ENCODE results near the gene THPO.
A peak's percentile ranks its signal among the peaks of the same experiment; 100 is the strongest.

The THPO gene

GRCh38 chr3:184332370-184333090 lies 45.5 kb downstream of the THPO start:
- POLR2A ChIA-PET: interaction anchor here (0.5 to 0.6 kb wide), 2 partner anchors 18 kb away, joined by 3 to 4 read pairs; no protein-coding TSS in a partner anchor
- TF ChIP-seq CTCF (IDR thresholded peaks at IDR 0.05; ENCODE audit: insufficient read depth, low read length, missing control alignments): no peak
- peak; percentile 74 for DNase-seq (ENCODE audit: low read depth, low spot score)

DNA sequence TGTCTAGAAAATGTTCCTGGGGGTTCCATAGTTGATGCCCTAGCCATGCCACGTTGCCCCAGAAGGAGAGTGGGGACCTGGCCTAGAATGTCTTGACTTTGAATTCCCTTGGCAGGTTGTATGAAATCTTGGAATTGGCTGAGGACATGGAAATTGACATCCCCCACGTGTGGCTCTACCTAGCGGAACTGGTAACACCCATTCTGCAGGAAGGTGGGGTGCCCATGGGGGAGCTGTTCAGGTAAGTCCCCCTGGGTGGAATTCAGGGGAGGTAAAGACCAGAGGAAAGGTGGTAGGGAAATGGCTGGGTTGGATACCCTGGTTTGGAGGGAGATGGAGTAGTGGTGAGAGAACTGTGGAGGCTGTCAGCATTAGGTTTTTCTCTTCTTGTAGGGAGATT lies 49.5 kb downstream of the THPO start:
- no peak overlapping the region for H3K4me3 ChIP-seq (ENCODE audit: low read depth, low read length)
- no peak for DNase-seq (ENCODE audit: low read depth, low spot score)
- TF ChIP-seq CTCF (IDR thresholded peaks at IDR 0.05; ENCODE audit: insufficient read depth, low read length, missing control alignments): no peak
- CTCF ChIA-PET: interaction anchor here (0.6 to 1.0 kb wide), 2 partner anchors 8 to 185 kb away, joined by 3 read pairs; no protein-coding TSS in a partner anchor
- POLR2A ChIA-PET: interaction anchor here (1.7 kb wide), 1 partner anchor 8 kb away, joined by 5 read pairs; no protein-coding TSS in a partner anchor

More at GRCh38 chr3:184332370-184333090, 45.5 kb downstream of the THPO start:
- H3K4me3 ChIP-seq (ENCODE audit: low read depth, low read length): no peak overlapping the region
- CTCF ChIA-PET: no interaction called here

DNA sequence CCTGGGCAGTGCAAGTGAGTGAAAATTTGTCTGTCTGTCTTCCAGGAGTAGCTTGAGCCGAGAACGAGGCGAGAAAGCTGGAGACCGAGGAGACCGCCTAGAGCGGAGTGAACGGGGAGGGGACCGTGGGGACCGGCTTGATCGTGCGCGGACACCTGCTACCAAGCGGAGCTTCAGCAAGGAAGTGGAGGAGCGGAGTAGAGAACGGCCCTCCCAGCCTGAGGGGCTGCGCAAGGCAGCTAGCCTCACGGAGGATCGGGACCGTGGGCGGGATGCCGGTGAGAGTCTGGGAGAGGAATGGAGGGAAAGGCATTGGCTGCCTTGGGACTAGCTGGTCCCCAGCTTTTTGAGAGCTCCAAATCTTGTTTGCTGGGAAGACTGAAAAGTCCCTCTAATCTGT lies 50.8 kb downstream of the THPO start:
- CTCF ChIA-PET: interaction anchor here (0.9 to 1.5 kb wide), 2 partner anchors 12 to 26 kb away, joined by 3 read pairs; no protein-coding TSS in a partner anchor
- TF ChIP-seq CTCF (IDR thresholded peaks at IDR 0.05; ENCODE audit: insufficient read depth, low read length, missing control alignments): no peak
- no peak overlapping the region for H3K4me3 ChIP-seq (ENCODE audit: low read depth, low read length)
- no peak for DNase-seq (ENCODE audit: low read depth, low spot score)
- POLR2A ChIA-PET: interaction anchor here (1.3 kb wide), 1 partner anchor 10 kb away, joined by 4 read pairs; no protein-coding TSS in a partner anchor

GRCh38 chr3:184325715-184326369 lies 52.2 kb downstream of the THPO start:
- ChIA-PET CTCF (interaction anchor here (1.5 kb wide), 1 partner anchor 27 kb away, joined by 3 read pairs; no protein-coding TSS in a partner anchor), POLR2A (no interaction called here)
- DNase-seq (ENCODE audit: low read depth, low spot score): no peak
- TF ChIP-seq CTCF (IDR thresholded peaks at IDR 0.05; ENCODE audit: insufficient read depth, low read length, missing control alignments): no peak
- H3K4me3 ChIP-seq (ENCODE audit: low read depth, low read length): no peak overlapping the region

GRCh38 chr3:184325269-184325668 lies 52.7 kb downstream of the THPO start:
- CTCF ChIA-PET: no interaction called here
- no peak for DNase-seq (ENCODE audit: low read depth, low spot score)
- H3K4me3 ChIP-seq (ENCODE audit: low read depth, low read length): no peak overlapping the region
- POLR2A ChIA-PET: interaction anchor here (0.6 kb wide), 1 partner anchor 22 kb away, joined by 3 read pairs; no protein-coding TSS in a partner anchor
- no peak for TF ChIP-seq CTCF (IDR thresholded peaks at IDR 0.05; ENCODE audit: insufficient read depth, low read length, missing control alignments)

DNA sequence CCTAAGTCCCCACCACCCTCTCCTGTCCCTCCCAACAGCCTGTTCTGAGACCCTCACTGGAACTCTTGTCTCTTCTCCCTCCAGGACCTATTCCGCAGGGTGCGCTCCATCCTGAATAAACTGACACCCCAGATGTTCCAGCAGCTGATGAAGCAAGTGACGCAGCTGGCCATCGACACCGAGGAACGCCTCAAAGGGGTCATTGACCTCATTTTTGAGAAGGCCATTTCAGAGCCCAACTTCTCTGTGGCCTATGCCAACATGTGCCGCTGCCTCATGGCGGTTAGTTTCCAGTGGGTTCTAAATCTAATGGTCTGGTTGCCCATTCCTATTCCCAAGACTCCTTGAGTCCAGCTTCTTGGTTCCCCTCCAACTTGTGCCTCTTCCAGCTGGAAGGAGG lies 54.3 kb downstream of the THPO start:
- no peak overlapping the region for H3K4me3 ChIP-seq (ENCODE audit: low read depth, low read length)
- POLR2A ChIA-PET: interaction anchor here (1.1 kb wide), 1 partner anchor 12 kb away, joined by 3 read pairs; no protein-coding TSS in a partner anchor
- no peak for TF ChIP-seq CTCF (IDR thresholded peaks at IDR 0.05; ENCODE audit: insufficient read depth, low read length, missing control alignments)
- DNase-seq (ENCODE audit: low read depth, low spot score): no peak
- CTCF ChIA-PET: no interaction called here
